GM23248 (cell line): ENCODE measurements around the gene SH3BP2.

ENCODE experiments used
- EZH2 ChIP-seq: fragments of 200-600 bp; sonication (generic); IDR thresholded peaks from 2 replicates; pipeline ENCODE4 v1.6.1; 2018; ENCODE audit warnings: antibody characterized with exemption, mild to moderate bottlenecking; ENCODE audit not compliant: insufficient read depth, poor library complexity, severe bottlenecking
- EZH2phosphoT487 ChIP-seq: fragments of 200-600 bp; sonication (generic); IDR thresholded peaks from 2 replicates; pipeline ENCODE4 v1.6.1; 2018; ENCODE audit warnings: antibody characterized with exemption, moderate library complexity, mild to moderate bottlenecking, low read depth; ENCODE audit not compliant: insufficient read depth

DNA sequence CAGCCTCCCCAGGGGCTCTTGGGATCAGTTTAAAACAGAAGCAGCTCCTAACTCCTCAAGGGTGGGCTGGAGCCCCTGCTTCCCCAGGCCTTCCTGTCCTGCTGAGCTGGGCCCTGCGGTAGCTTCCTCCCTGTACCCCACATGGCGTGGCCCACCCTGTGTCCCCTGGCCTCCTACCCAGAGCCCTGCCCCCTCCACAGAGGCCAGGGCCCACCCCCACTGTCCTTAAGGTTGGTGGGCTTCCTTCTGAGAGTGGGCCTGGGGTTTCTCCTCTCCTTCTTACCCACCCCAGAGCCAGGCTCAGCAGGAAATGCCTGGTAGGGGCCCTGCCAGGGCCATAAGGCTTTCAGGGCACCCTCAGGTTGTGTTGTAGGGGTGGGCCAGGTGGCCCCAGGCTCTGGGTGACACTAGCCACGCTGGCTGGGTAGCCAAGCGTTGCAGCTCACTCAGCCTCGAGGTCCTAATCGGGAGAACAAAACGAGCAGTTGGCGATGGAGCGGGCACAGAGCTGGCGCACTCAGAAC lies 11.6 kb downstream of the SH3BP2 start:
- TF ChIP-seq EZH2 = no peak
- no peak for TF ChIP-seq EZH2phosphoT487
